Cerebellar cortex (tissue), 1 donor: ENCODE data around the gene AGBL4.
A peak's percentile ranks its signal among the peaks of the same experiment; 100 is the strongest.

Experiments
- DNase-seq: peaks from one replicate; pipeline ENCODE4 v3.0.0-alpha.2; 2015; ENCODE audit warnings: low spot score

AGBL4 gene

DNA sequence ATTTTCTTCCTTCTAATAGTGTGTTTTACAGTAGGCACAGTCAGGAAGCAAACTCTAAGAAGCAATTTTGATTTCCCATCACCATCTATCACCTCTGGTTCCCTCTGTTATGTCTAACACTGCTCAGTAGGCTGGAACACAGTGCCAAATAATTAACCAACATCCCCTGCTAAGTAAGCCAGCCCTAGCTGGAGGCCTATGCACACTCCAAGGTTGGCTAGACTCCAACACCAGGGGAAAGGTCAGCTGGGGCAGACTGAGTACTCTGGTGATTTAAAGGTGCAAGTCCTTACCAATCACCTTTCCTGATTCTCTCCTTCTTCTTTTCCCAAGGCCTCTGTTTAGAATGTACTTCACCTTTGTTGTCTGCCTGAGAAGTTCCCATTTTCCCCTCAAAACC, 1200.6 kb downstream of the AGBL4 start:
- DNase-seq = no peak

- DNase-seq = no peak
Observed at GRCh38 chr1:48820491-48820890, 1203.3 kb downstream of the AGBL4 start.

GRCh38 chr1:48817505-48818114, 1206.1 kb downstream of the AGBL4 start:
- peak; percentile 26 for DNase-seq

GRCh38 chr1:48810740-48811139, 1213.0 kb downstream of the AGBL4 start:
- DNase-seq = no peak

- DNase-seq = no peak
Observed at GRCh38 chr1:48808496-48808895, 1215.3 kb downstream of the AGBL4 start.

DNA sequence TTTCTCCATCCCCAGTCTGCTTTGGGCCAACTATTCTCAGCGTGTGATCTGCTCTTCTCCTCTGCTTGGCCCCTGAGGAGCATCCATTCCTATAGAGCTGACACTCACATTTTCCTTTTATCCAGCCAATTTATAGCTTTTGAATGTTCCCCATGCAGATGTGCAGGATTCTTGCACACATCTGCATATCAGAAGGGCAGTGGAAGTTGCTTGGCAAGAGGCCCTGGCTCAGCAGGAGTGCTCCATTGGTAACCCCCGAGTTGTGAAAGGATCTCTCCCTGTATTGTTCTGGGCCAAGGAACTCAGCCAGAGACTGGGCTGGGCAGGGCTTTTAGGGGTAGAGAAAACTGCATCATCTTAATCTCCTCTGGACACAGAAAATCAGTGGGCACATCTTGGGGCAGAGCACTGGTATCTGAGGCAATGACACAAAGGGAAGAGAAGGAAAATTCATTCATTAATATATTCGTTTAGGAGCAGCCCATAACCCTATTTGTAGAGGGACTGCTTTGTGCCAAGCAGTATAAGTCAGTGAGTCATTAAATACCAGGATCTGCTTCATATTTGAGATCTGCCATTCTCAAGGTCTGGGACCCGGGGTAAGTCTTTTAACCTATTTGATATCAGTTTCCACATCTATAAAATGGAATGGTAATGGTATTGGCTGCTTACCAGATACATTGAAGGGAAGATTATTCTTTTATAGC, 1216.0 kb downstream of the AGBL4 start:
- DNase-seq = no peak

GRCh38 chr1:48803474-48803873, 1220.3 kb downstream of the AGBL4 start:
- no peak for DNase-seq

GRCh38 chr1:48794816-48795215, 1228.9 kb downstream of the AGBL4 start:
- no peak for DNase-seq

- DNase-seq = no peak
Observed at GRCh38 chr1:48793863-48794262, 1229.9 kb downstream of the AGBL4 start.

GRCh38 chr1:48792961-48793360, 1230.8 kb downstream of the AGBL4 start:
- DNase-seq = no peak

GRCh38 chr1:48790397-48790796, 1233.4 kb downstream of the AGBL4 start:
- DNase-seq = no peak

- no peak for DNase-seq
Observed at GRCh38 chr1:48789903-48790302, 1233.9 kb downstream of the AGBL4 start.

DNA sequence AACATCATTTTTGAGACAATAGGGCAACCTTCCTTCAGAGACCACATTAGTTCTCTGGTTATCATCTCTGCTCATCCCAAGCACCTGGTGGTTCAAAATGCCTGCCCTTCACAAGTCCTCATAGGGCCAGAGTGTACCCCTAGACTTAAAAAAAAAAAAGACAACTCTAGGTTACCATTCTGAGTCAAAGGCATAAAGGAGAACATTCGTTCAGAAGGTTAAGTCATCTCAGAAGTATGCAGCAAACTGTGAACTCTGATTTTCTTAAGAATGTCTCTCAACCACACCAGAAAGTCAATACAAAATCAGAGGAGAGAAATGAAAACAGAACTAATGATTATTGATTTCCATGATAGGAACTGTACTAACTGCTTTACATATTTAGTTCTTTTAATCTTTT, 1237.9 kb downstream of the AGBL4 start:
- DNase-seq = no peak

GRCh38 chr1:48784301-48784700, 1239.5 kb downstream of the AGBL4 start:
- DNase-seq = no peak

GRCh38 chr1:48777219-48777895, 1246.4 kb downstream of the AGBL4 start:
- DNase-seq = no peak

DNA sequence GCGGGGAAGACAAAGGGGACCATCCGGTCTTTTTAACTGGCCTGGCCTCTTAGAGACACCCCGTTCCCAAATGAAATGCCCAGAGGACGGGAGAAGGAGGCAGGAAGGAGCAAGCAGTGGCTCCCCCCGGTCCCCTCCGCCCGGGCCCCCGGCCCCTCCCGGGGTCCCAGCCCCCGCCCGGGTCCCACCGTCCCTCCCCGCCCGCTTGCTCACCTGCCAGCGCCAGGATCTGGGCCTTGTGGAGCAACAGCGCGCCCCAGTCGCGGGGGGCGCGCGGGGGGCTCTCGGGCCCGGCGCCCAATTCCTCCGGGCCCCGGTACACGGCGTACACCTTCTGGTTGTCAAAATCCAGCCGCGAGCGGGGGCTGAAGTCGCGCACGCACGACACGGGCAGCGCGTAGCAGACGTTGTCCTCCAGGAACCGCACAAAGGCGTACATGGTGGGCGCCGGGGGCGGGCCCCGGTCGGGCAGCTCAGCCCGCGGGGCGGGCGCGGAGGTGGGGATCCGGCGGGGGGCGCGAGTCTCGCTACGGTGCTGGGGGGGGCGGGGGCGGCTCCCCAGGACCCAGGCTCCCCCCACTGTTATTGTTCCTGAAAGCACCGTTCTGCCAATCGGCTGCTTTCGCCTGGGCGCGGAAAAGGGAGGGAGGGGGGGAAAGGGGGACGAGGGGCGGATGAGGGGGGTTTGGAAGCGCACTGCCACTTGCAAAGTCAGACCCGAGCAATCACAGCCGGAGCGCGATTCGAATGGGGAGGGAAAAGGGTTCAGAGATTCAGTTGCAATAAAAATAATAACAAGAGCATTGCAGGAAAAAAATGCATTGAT, 1247.1 kb downstream of the AGBL4 start, which contains the start of gene BEND5:
Gene BEND5, minus strand, starts transcription at position 499 of the 826 bp plus-strand sequence. Its CDS starts 60 bp downstream, at position 439.
- DNase-seq = peak; percentile 16

DNA sequence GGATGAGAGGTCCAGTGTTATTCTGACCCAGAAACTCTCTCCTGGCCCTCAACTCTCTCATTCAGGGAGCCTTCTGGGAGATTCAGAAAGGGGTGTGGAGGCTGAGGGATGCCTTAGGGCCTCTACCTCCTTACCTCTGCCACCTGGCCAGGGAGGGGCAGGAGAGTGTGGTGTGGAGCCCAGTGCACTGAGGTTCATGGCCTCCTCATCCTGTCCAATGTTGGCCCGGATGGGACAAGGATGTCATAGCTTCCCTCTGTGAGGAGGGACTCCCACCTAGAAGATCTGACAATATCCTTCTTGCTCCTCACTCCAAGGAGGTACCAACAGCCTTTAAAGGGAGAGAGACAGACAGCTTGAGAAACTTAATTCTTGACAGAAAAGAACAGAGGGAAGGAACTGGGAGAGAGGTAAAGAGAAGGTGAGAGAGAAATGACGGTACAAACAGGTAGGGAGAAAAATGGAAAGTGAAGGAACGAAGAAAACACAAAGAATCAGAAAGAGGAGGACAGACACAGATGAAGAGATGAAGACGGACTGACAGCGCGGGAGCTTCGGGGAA, 1247.8 kb downstream of the AGBL4 start:
- DNase-seq = no peak

DNA sequence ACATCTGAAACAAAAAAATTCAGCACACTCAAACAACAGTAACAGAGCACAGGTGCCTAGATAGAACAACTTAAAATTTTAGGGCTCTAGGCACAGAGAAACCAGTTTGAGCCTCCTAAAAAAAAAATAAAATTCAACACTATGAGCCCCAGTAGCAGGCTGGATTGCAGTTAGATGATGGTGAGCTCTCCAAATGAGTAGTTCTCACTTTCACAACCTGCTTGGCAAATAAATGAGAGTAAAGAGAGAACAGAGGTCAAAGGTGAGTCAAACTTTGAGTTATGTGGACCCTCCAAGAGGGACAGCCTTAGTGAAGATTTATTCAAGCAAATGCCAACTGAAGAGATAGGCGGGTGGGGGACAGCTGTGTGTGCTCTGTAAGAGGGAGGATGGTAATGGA, 1250.6 kb downstream of the AGBL4 start:
- no peak for DNase-seq

DNA sequence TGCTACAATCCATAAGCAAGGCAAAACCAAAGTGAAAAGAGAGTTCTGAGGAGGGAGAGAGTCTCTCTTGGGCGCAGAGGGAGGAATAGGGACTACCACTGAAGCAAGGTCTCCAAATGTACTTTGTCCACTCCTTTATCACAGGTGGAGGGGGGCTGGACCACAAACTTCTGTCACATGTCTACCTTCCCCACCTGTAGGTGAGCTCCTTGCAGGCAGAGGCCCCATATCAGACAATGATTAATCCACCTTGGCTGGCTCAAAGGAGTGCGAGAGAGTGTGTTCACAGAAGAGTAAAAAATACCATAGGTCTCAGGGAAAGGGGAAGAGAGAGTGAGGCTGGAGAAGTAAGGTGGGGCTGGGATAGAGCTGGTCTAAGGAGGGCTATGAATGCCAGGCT, 1251.5 kb downstream of the AGBL4 start:
- no peak for DNase-seq

DNA sequence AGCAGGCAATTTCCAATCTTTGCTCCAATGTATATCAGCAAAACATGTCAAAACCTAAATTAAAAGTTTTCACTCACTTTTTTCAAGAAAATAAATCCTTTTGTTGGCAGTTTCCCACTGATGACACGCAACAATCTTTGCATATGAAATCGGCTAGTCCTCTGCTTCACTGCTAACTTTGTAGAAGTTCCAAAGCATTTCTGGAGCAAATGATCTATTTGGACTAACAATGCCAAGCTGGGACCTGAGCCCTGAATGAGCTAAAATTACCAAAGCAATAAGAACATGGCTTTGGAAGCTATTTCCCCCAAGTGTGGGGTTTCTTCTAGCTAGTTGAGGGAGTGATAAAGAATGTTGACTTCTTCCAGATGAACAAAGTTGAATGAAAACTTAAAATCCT, 1252.2 kb downstream of the AGBL4 start:
- no peak for DNase-seq

- no peak for DNase-seq
Observed at GRCh38 chr1:48767975-48768510, 1255.7 kb downstream of the AGBL4 start.

GRCh38 chr1:48765335-48765734, 1258.4 kb downstream of the AGBL4 start:
- DNase-seq = no peak
